Tibial nerve (tissue), 4 donors: ENCODE data around the gene ATP6V1C2.

Source experiments
- CTCF ChIP-seq, 5 experiments: fragments of 200-600 bp in 3 of 5; fragments of 450-650 bp in 2 of 5; sonication (generic) in 3 of 5; IDR thresholded peaks; one replicate each; pipeline ENCODE4 v1.5.1; 2016 to 2019; ENCODE audit warnings: antibody characterized with exemption in 5 of 5, mild to moderate bottlenecking in 3 of 5, moderate library complexity in 2 of 5
- EP300 ChIP-seq, 2 donors: sonication (generic); formaldehyde crosslinking; IDR thresholded peaks; one replicate each; pipeline ENCODE4 v1.6.1; 2017; ENCODE audit warnings: antibody characterized with exemption in 2 of 2, mild to moderate bottlenecking in 1 of 2
- POLR2A ChIP-seq, 2 donors: fragments of 450-650 bp; IDR thresholded peaks; one replicate each; pipeline ENCODE4 v1.6.1; 2017; ENCODE audit warnings: antibody characterized with exemption in 2 of 2, mild to moderate bottlenecking in 2 of 2, moderate library complexity in 2 of 2

- TF ChIP-seq CTCF (IDR thresholded peaks at IDR 0.05) (no peak), POLR2A (IDR thresholded peaks at IDR 0.05) (no peak), EP300 (IDR thresholded peaks at IDR 0.05) (no peak)
These were observed 43.2 kb upstream of the ATP6V1C2 start for GRCh38 chr2:10678225-10678624.
